ENCODE results near the gene LTB4R2. TPM values are rescaled to one million over a fixed set of nuclear protein-coding genes. Genes with fewer than 3 reads are reported as not detected.

LTB4R2 gene
- total RNA-seq, 1 experiment from 2014 or later, result 12.9 TPM

DNA sequence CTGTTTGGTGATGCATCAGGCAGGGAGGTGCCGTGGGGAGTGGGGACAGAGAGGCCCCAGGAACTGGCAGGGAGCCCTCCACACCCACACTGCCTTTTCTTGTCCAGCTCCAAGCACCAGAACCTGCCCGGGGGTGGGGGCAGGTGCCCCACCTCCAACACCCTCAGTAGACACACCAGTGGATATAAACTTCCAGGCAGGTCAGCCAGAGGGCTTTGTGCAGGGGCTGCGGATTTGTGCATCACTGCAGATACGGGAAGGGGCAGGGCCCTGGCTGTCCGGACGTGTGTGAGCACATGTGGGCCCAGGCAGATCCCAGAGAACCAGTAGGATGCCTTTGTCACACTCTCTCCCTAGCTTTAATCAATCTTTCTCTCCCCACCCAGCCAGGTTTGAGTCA, 45.6 kb upstream of the LTB4R2 start (continued):
- TF ChIP-seq ARID4B (CRISPR knock-in tag; IDR thresholded peaks at IDR 0.05; ENCODE audit: borderline replicate concordance), result no peak

- Mint-ChIP-seq H3K4me3 (no peak overlapping the region), H3K36me3 (peaks cover 4% of the 10 kb centered on the region; the same call in 1 of the 2 replicates), H3K27ac (no peak overlapping the region), H3K4me1 (no peaks in the 10 kb centered on the region; the same call in 1 of the 2 replicates), H3K27me3 (ENCODE audit: low read depth) (no peaks in the 10 kb centered on the region), H3K9me3 (no peaks in the 10 kb centered on the region)
- POLR2A ChIA-PET, result no interaction called here
- CTCF ChIA-PET, result interaction anchor here (2.2 kb wide), 1 partner anchor 24 kb away, joined by 12 read pairs; the partner anchor contains the start of gene TINF2
- TF ChIP-seq CBFB (CRISPR knock-in tag; IDR thresholded peaks at IDR 0.05; ENCODE audit: low read depth) (no peak), ZNF671 (CRISPR knock-in tag; IDR thresholded peaks at IDR 0.05) (no peak), RELA (CRISPR knock-in tag; IDR thresholded peaks at IDR 0.05; ENCODE audit: borderline replicate concordance) (no peak), CREB1 (CRISPR knock-in tag; IDR thresholded peaks at IDR 0.05) (no peak), TP53 (CRISPR knock-in tag; IDR thresholded peaks at IDR 0.05) (no peak), JAZF1 (CRISPR knock-in tag; IDR thresholded peaks at IDR 0.05) (no peak), ETV6 (CRISPR knock-in tag; IDR thresholded peaks at IDR 0.05) (no peak)
- TF ChIP-seq, protein P1, sequence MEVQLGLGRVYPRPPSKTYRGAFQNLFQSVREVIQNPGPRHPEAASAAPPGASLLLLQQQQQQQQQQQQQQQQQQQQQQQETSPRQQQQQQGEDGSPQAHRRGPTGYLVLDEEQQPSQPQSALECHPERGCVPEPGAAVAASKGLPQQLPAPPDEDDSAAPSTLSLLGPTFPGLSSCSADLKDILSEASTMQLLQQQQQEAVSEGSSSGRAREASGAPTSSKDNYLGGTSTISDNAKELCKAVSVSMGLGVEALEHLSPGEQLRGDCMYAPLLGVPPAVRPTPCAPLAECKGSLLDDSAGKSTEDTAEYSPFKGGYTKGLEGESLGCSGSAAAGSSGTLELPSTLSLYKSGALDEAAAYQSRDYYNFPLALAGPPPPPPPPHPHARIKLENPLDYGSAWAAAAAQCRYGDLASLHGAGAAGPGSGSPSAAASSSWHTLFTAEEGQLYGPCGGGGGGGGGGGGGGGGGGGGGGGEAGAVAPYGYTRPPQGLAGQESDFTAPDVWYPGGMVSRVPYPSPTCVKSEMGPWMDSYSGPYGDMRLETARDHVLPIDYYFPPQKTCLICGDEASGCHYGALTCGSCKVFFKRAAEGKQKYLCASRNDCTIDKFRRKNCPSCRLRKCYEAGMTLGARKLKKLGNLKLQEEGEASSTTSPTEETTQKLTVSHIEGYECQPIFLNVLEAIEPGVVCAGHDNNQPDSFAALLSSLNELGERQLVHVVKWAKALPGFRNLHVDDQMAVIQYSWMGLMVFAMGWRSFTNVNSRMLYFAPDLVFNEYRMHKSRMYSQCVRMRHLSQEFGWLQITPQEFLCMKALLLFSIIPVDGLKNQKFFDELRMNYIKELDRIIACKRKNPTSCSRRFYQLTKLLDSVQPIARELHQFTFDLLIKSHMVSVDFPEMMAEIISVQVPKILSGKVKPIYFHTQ (CRISPR knock-in tag; IDR thresholded peaks at IDR 0.05), result no peak
- TF ChIP-seq, protein P2, sequence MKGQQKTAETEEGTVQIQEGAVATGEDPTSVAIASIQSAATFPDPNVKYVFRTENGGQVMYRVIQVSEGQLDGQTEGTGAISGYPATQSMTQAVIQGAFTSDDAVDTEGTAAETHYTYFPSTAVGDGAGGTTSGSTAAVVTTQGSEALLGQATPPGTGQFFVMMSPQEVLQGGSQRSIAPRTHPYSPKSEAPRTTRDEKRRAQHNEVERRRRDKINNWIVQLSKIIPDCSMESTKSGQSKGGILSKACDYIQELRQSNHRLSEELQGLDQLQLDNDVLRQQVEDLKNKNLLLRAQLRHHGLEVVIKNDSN (CRISPR knock-in tag; IDR thresholded peaks at IDR 0.05), result no peak
- ATAC-seq (no peak), DNase-seq (ENCODE audit: low spot score) (no peak)
Observed at GRCh38 chr14:24266344-24267244, 43.3 kb upstream of the LTB4R2 start.

DNA sequence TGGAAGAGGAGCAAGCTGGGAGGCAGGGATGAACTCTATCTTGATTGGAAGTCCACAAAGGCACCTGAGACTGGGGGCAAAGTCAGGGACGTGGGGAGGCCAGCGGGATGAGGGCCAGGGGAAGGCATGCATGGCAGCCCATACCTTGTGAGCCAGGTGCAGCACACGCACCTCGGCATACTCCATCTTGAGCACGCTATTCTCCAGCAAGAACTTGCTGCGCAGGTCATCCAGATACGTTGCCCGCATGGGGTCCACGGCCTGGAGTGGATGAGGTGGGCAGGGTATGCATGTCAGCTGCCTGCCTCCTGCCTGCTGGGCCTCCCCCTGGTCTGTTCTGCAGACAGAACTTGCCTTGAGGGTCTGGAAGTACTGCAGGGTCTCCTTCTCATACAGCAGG, 42.4 kb upstream of the LTB4R2 start:
- no peak for DNase-seq (ENCODE audit: low spot score)
- ChIA-PET CTCF (interaction anchor here (0.6 to 5.8 kb wide), 3 partner anchors 25 to 131 kb away, joined by 4 to 30 read pairs (median 12); partner anchors contain the start of genes CIDEB, NYNRIN and TINF2), POLR2A (no interaction called here)
- Mint-ChIP-seq H3K9me3 (no peaks in the 10 kb centered on the region), H3K4me1 (peaks cover 9% of the 10 kb centered on the region), H3K4me3 (no peak overlapping the region), H3K27ac (no peak overlapping the region), H3K27me3 (ENCODE audit: low read depth) (no peaks in the 10 kb centered on the region), H3K36me3 (peaks cover 4% of the 10 kb centered on the region; the same call in 1 of the 2 replicates)
- ATAC-seq, result no peak
- TF ChIP-seq ZNF281 (CRISPR knock-in tag; IDR thresholded peaks at IDR 0.05) (no peak), EMX1 (CRISPR knock-in tag; IDR thresholded peaks at IDR 0.05) (no peak), NR1H2 (CRISPR knock-in tag; IDR thresholded peaks at IDR 0.05) (no peak), TP53 (CRISPR knock-in tag; IDR thresholded peaks at IDR 0.05) (no peak), ZBTB43 (CRISPR knock-in tag; IDR thresholded peaks at IDR 0.05) (no peak), ZNF512 (CRISPR knock-in tag; IDR thresholded peaks at IDR 0.05; ENCODE audit: borderline replicate concordance) (no peak), ZMAT4 (CRISPR knock-in tag; IDR thresholded peaks at IDR 0.05) (no peak)

Measured in WTC11 (cell line).